Keratinocyte (primary cell): ENCODE data around the gene LRRN4. TPM values are rescaled to one million over a fixed set of nuclear protein-coding genes. Genes with fewer than 3 reads are reported as not detected.
A peak's percentile ranks its signal among the peaks of the same experiment; 100 is the strongest.

Source experiments
- DNase-seq: peaks from one replicate; pipeline ENCODE4 v3.0.0-alpha.2; 2011; ENCODE audit warnings: low read depth, missing footprints, low spot score
- FAIRE-seq: peaks from 2 replicates; lab custom pipeline; 2011; peaks lifted over from hg19 to GRCh38; lab: Jason Lieb, UNC
- H2AFZ ChIP-seq: 2 replicates; pipeline ENCODE4 v1.6.0; 2012; ENCODE audit warnings: low read length, control low read depth, inconsistent platforms; ENCODE audit not compliant: control insufficient read depth
- H3K27ac ChIP-seq: 2 replicates; pipeline ENCODE4 v1.5.1; 2011; ENCODE audit warnings: low read length; ENCODE audit not compliant: control insufficient read depth, insufficient read depth
- H3K27me3 ChIP-seq: 3 replicates; pipeline ENCODE4 v1.6.0; 2011; ENCODE audit warnings: low read length; ENCODE audit not compliant: control insufficient read depth, insufficient read depth; ENCODE audit errors: extremely low read depth
- H3K36me3 ChIP-seq, 2 experiments: 2 replicates in 1 of 2; 3 replicates in 1 of 2; pipeline ENCODE4 v1.5.1; 2011; ENCODE audit warnings: low read length in 2 of 2, mild to moderate bottlenecking in 1 of 2; ENCODE audit not compliant: control insufficient read depth in 2 of 2, insufficient read depth in 2 of 2; ENCODE audit errors: extremely low read depth in 1 of 2
- H3K4me1 ChIP-seq: 3 replicates; pipeline ENCODE4 v1.5.1; 2011; ENCODE audit warnings: low read length; ENCODE audit not compliant: control insufficient read depth, insufficient read depth; ENCODE audit errors: extremely low read depth
- H3K4me2 ChIP-seq: 3 replicates; pipeline ENCODE4 v1.6.0; 2011; ENCODE audit warnings: low read depth, low read length; ENCODE audit not compliant: control insufficient read depth, insufficient read depth; ENCODE audit errors: extremely low read depth
- H3K4me3 ChIP-seq, 3 experiments: fragments of 200-600 bp in 1 of 3; sonication (generic) in 1 of 3; 2 replicates in 2 of 3; 3 replicates in 1 of 3; pipeline ENCODE4 v1.5.1; 2011 to 2016; ENCODE audit warnings: low read length in 3 of 3, mild to moderate bottlenecking in 3 of 3, control low read depth in 2 of 3, inconsistent platforms in 1 of 3, low read depth in 1 of 3, mixed read lengths in 1 of 3, mixed run types in 1 of 3, moderate library complexity in 1 of 3; ENCODE audit not compliant: control insufficient read depth in 2 of 3, insufficient read depth in 2 of 3; ENCODE audit errors: extremely low read depth in 1 of 3
- H3K79me2 ChIP-seq: 2 replicates; pipeline ENCODE4 v1.6.0; 2012; ENCODE audit warnings: low read length; ENCODE audit not compliant: control insufficient read depth, insufficient read depth
- H3K9ac ChIP-seq: 3 replicates; pipeline ENCODE4 v1.6.0; 2011; ENCODE audit warnings: low read length; ENCODE audit not compliant: control insufficient read depth, insufficient read depth; ENCODE audit errors: extremely low read depth
- H3K9me1 ChIP-seq: 3 replicates; pipeline ENCODE4 v1.6.0; 2011; ENCODE audit warnings: low read length; ENCODE audit not compliant: control insufficient read depth, insufficient read depth; ENCODE audit errors: extremely low read depth
- H3K9me3 ChIP-seq: 2 replicates; pipeline ENCODE4 v1.5.1; 2012; ENCODE audit warnings: low read depth, low read length; ENCODE audit not compliant: control insufficient read depth
- H4K20me1 ChIP-seq: 3 replicates; pipeline ENCODE4 v1.6.0; 2011; ENCODE audit warnings: low read length; ENCODE audit not compliant: control insufficient read depth, insufficient read depth; ENCODE audit errors: extremely low read depth
- CTCF ChIP-seq, 3 experiments: IDR thresholded peaks in 1 of 3; conservative IDR thresholded peaks in 1 of 3; optimal IDR thresholded peaks in 1 of 3; 2 replicates in 2 of 3; 3 replicates in 1 of 3; pipeline versions ENCODE3 to v1.5.1; 2011; ENCODE audit warnings: low read length in 3 of 3, mild to moderate bottlenecking in 3 of 3, moderate library complexity in 2 of 3, control low read depth in 1 of 3, inconsistent platforms in 1 of 3; ENCODE audit not compliant: insufficient read depth in 2 of 3; ENCODE audit errors: extremely low read depth in 1 of 3
- EZH2 ChIP-seq: IDR thresholded peaks from one replicate; pipeline ENCODE4 v1.6.1; 2012; ENCODE audit warnings: inconsistent platforms, mild to moderate bottlenecking, low read length, moderate library complexity
- dilution Hi-C: fragments of 300-500 bp; cut with MboI; formaldehyde crosslinking; loops from one replicate; pipeline ENCODE4 v1.7.0; 2020; ENCODE audit warnings: low sequenced_read_pairs; ENCODE audit not compliant: extremely low pct_ligation_motif_present
- polyA plus RNA-seq, 5 experiments: library from polyadenylated mRNA; depleted of rRNA in 3 of 5; stranded (reverse) in 3 of 5; stranded (forward) in 1 of 5; unstranded in 1 of 5; fragments of >200 nt; gene quantifications; 1 replicate in 1 of 5; 2 replicates in 3 of 5; 3 replicates in 1 of 5; pipeline versions ENCODE4 v1.2.1 to v1.2.3, GENCODE V29; 2011 to 2012; ENCODE audit warnings: missing spikeins in 2 of 5, low read depth in 1 of 5, low replicate concordance in 1 of 5

Gene LRRN4
- polyA plus RNA-seq, 1 donor (not counting 4 experiments of a cell fraction or from before 2014, with no cell fraction given): 0.14 TPM

GRCh38 chr20:6007094-6007528, 46.7 kb downstream of the LRRN4 start:
- DNase-seq: no peak

GRCh38 chr20:6006603-6006949, 47.3 kb downstream of the LRRN4 start:
- TF ChIP-seq CTCF (optimal IDR thresholded peaks at IDR 0.05 in 1 of 3, IDR thresholded peaks at IDR 0.05 in 1 of 3, conservative IDR thresholded peaks at IDR 0.05 in 1 of 3; ENCODE audit: extremely low read depth in 1 of 3, insufficient read depth in 2 of 3, low read length in 3 of 3) (no peak), EZH2 (no peak)
- peaks cover 43% of the 10 kb centered on the region for H3K79me2 ChIP-seq
- dilution Hi-C loops: no loop called here
- H3K27ac ChIP-seq: peak overlapping the region; percentile 70
- peaks cover 21% of the 10 kb centered on the region for H3K4me1 ChIP-seq
- DNase-seq: no peak
- FAIRE-seq: peak; percentile 39
- H3K4me3 ChIP-seq: peak overlapping the region; percentile 72 to 82 (median 77)
- peaks cover 14% of the 10 kb centered on the region for H4K20me1 ChIP-seq
- peak overlapping the region; percentile 93 for H3K4me2 ChIP-seq
- H3K9me1 ChIP-seq: no peaks in the 10 kb centered on the region
- no peaks in the 10 kb centered on the region for H3K27me3 ChIP-seq
- no peak overlapping the region for H2AFZ ChIP-seq
- H3K36me3 ChIP-seq: peaks cover 9 to 11% of the 10 kb centered on the region in 2 experiments
- peak overlapping the region; percentile 84 for H3K9ac ChIP-seq
- no peaks in the 10 kb centered on the region for H3K9me3 ChIP-seq

More at GRCh38 chr20:6007094-6007528, 46.7 kb downstream of the LRRN4 start:
- TF ChIP-seq EZH2: no peak
- TF ChIP-seq CTCF (optimal IDR thresholded peaks at IDR 0.05 in 1 of 3, IDR thresholded peaks at IDR 0.05 in 1 of 3, conservative IDR thresholded peaks at IDR 0.05 in 1 of 3; ENCODE audit: extremely low read depth in 1 of 3, insufficient read depth in 2 of 3, low read length in 3 of 3): no peak
- peak overlapping the region; percentile 72 to 82 (median 77) for H3K4me3 ChIP-seq
- peak; percentile 20 for FAIRE-seq
- dilution Hi-C loops: no loop called here
- peak overlapping the region; percentile 93 for H3K4me2 ChIP-seq
- peaks cover 47% of the 10 kb centered on the region for H3K79me2 ChIP-seq
- no peak overlapping the region for H2AFZ ChIP-seq
- no peaks in the 10 kb centered on the region for H3K9me3 ChIP-seq
- peaks cover 21% of the 10 kb centered on the region for H3K4me1 ChIP-seq
- H4K20me1 ChIP-seq: peaks cover 14% of the 10 kb centered on the region
- H3K9ac ChIP-seq: peak overlapping the region; percentile 84
- H3K36me3 ChIP-seq: peaks cover 10 to 14% of the 10 kb centered on the region in 2 experiments
- H3K27me3 ChIP-seq: no peaks in the 10 kb centered on the region
- no peaks in the 10 kb centered on the region for H3K9me1 ChIP-seq
- peak overlapping the region; percentile 70 for H3K27ac ChIP-seq
